Measurements from ENCODE around the gene CERS3. TPM values are rescaled to one million over a fixed set of nuclear protein-coding genes. Genes with fewer than 3 reads are reported as not detected.

CERS3 gene
- total and polyA plus RNA-seq, 2 experiments from 2014 or later = not detected

GRCh38 chr15:100495861-100496260, 32.9 kb downstream of the CERS3 start:
- Histone ChIP-seq H3K4me3 (no peak overlapping the region), H4K20me1 (ENCODE audit: insufficient read depth) (no peaks in the 10 kb centered on the region), H2AFZ (no peak overlapping the region), H3K9me3 (ENCODE audit: low read depth) (no peaks in the 10 kb centered on the region), H3K4me1 (ENCODE audit: insufficient read depth) (no peaks in the 10 kb centered on the region), H3K27ac (no peak overlapping the region), H3K79me2 (ENCODE audit: insufficient read depth) (no peaks in the 10 kb centered on the region), H3F3A (ENCODE audit: insufficient read depth) (no peaks in the 10 kb centered on the region), H3K4me2 (ENCODE audit: unreplicated experiment) (no peak overlapping the region), H3K9me2 (ENCODE audit: insufficient read depth) (no peaks in the 10 kb centered on the region), H3K9ac (no peak overlapping the region), H3K27me3 (replicated peaks; ENCODE audit: insufficient read depth) (no peaks in the 10 kb centered on the region), H3K36me3 (ENCODE audit: low read depth) (no peaks in the 10 kb centered on the region)
- in situ Hi-C loops (cut with MboI) = no loop called here
- DNase-seq = no peak
- 13 to 31% methylated on average over 1 of the region's 1 CpG for WGBS, 2 experiments (ENCODE audit: low coverage in 1 of 2, low lambda C conversion rate in 2 of 2, missing lambda C conversion rate in 2 of 2)
- TF ChIP-seq EZH2phosphoT487 (IDR thresholded peaks at IDR 0.05; ENCODE audit: insufficient read depth, low read depth) (no peak), EZH2 (IDR thresholded peaks at IDR 0.05; ENCODE audit: insufficient read depth, poor library complexity, severe bottlenecking) (no peak)

- Histone ChIP-seq H3K4me1 (ENCODE audit: insufficient read depth) (no peaks in the 10 kb centered on the region), H3K79me2 (ENCODE audit: insufficient read depth) (no peaks in the 10 kb centered on the region), H3K36me3 (ENCODE audit: low read depth) (no peaks in the 10 kb centered on the region), H3K27ac (no peak overlapping the region), H3K9ac (no peak overlapping the region), H3K4me3 (no peak overlapping the region), H3K4me2 (ENCODE audit: unreplicated experiment) (no peak overlapping the region), H3F3A (ENCODE audit: insufficient read depth) (no peaks in the 10 kb centered on the region), H3K9me3 (ENCODE audit: low read depth) (no peaks in the 10 kb centered on the region), H4K20me1 (ENCODE audit: insufficient read depth) (no peaks in the 10 kb centered on the region), H2AFZ (no peak overlapping the region), H3K27me3 (replicated peaks; ENCODE audit: insufficient read depth) (no peaks in the 10 kb centered on the region), H3K9me2 (ENCODE audit: insufficient read depth) (no peaks in the 10 kb centered on the region)
- WGBS, 2 experiments (ENCODE audit: low coverage in 1 of 2, low lambda C conversion rate in 2 of 2, missing lambda C conversion rate in 2 of 2) = 26 to 29% methylated on average over 4 of the region's 4 CpGs
- in situ Hi-C loops (cut with MboI) = no loop called here
- no peak for TF ChIP-seq EZH2phosphoT487 (IDR thresholded peaks at IDR 0.05; ENCODE audit: insufficient read depth, low read depth)
- no peak for TF ChIP-seq EZH2 (IDR thresholded peaks at IDR 0.05; ENCODE audit: insufficient read depth, poor library complexity, severe bottlenecking)
- no peak for DNase-seq
Measured at GRCh38 chr15:100493213-100493612, 35.5 kb downstream of the CERS3 start.

DNA sequence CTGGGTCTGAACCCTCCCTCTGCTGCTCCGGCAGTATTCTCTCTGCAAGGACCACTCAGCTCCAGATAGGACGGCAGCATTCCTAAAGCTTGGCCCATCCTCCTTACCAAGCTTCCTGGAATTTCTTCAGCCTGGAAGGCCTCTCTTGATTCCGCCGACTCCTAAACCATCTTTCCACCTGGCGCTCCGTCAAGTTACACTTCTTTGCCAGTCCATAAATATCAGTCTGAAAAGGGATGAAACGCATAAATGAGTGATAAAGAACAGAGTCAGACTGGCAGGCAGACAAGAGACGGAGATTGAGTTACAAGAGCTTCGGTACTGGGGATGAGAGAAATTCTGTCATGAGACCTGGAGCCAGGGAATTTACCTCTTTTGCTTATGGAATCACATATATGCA, 44.3 kb downstream of the CERS3 start:
- Histone ChIP-seq H3K27ac (no peak overlapping the region), H4K20me1 (ENCODE audit: insufficient read depth) (no peaks in the 10 kb centered on the region), H3K9me3 (ENCODE audit: low read depth) (no peaks in the 10 kb centered on the region), H3F3A (ENCODE audit: insufficient read depth) (no peaks in the 10 kb centered on the region), H3K9me2 (ENCODE audit: insufficient read depth) (no peaks in the 10 kb centered on the region), H3K4me1 (ENCODE audit: insufficient read depth) (no peaks in the 10 kb centered on the region), H3K36me3 (ENCODE audit: low read depth) (no peaks in the 10 kb centered on the region), H2AFZ (no peak overlapping the region), H3K4me3 (no peak overlapping the region), H3K27me3 (replicated peaks; ENCODE audit: insufficient read depth) (no peaks in the 10 kb centered on the region), H3K79me2 (ENCODE audit: insufficient read depth) (no peaks in the 10 kb centered on the region), H3K9ac (no peak overlapping the region), H3K4me2 (ENCODE audit: unreplicated experiment) (no peak overlapping the region)
- no peak for DNase-seq
- in situ Hi-C loops (cut with MboI) = no loop called here
- 32 to 34% methylated on average over 9 of the region's 9 CpGs for WGBS, 2 experiments (ENCODE audit: low coverage in 1 of 2, low lambda C conversion rate in 2 of 2, missing lambda C conversion rate in 2 of 2)
- TF ChIP-seq EZH2 (IDR thresholded peaks at IDR 0.05; ENCODE audit: insufficient read depth, poor library complexity, severe bottlenecking) = no peak
- no peak for TF ChIP-seq EZH2phosphoT487 (IDR thresholded peaks at IDR 0.05; ENCODE audit: insufficient read depth, low read depth)

- no peaks in the 10 kb centered on the region for H3K79me2 ChIP-seq (ENCODE audit: insufficient read depth)
- 54 to 62% methylated on average over 2 of the region's 2 CpGs for WGBS, 2 experiments (ENCODE audit: low coverage in 1 of 2, low lambda C conversion rate in 2 of 2, missing lambda C conversion rate in 2 of 2)
- H3K9me2 ChIP-seq (ENCODE audit: insufficient read depth) = no peaks in the 10 kb centered on the region
- no peak overlapping the region for H3K4me3 ChIP-seq
- DNase-seq = no peak
- no peaks in the 10 kb centered on the region for H3K27me3 ChIP-seq (replicated peaks; ENCODE audit: insufficient read depth)
- no peak overlapping the region for H2AFZ ChIP-seq
- in situ Hi-C loops (cut with MboI) = no loop called here
- no peak overlapping the region for H3K4me2 ChIP-seq (ENCODE audit: unreplicated experiment)
- no peaks in the 10 kb centered on the region for H3K4me1 ChIP-seq (ENCODE audit: insufficient read depth)
- TF ChIP-seq EZH2 (IDR thresholded peaks at IDR 0.05; ENCODE audit: insufficient read depth, poor library complexity, severe bottlenecking) (no peak), EZH2phosphoT487 (IDR thresholded peaks at IDR 0.05; ENCODE audit: insufficient read depth, low read depth) (no peak)
- no peaks in the 10 kb centered on the region for H4K20me1 ChIP-seq (ENCODE audit: insufficient read depth)
- no peak overlapping the region for H3K27ac ChIP-seq
- H3K36me3 ChIP-seq (ENCODE audit: low read depth) = no peaks in the 10 kb centered on the region
- H3F3A ChIP-seq (ENCODE audit: insufficient read depth) = no peaks in the 10 kb centered on the region
- H3K9ac ChIP-seq = no peak overlapping the region
- no peaks in the 10 kb centered on the region for H3K9me3 ChIP-seq (ENCODE audit: low read depth)
Measured at GRCh38 chr15:100483370-100483769, 45.4 kb downstream of the CERS3 start.

DNA sequence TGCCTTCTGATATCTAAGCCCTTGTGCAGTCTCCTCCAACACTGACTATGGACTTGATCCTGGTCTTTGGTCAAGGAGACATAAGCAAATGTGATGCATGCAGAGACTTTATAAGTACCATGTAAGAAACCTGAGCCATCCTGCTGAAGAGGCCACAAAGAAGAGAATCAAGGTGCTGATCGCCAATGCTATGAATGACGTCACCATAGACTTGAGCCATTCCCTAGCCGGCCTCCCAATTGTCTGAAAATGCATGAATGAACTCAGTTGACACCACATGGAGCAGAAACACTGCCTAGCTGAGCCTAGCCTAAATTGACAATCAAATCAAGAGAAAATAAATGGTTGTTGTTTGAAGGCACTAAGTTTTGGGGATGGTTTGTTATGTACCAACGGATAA, 51.9 kb downstream of the CERS3 start:
- WGBS, 2 experiments (ENCODE audit: low coverage in 1 of 2, low lambda C conversion rate in 2 of 2, missing lambda C conversion rate in 2 of 2) = 22 to 24% methylated on average over 4 of the region's 4 CpGs
- in situ Hi-C loops (cut with MboI) = no loop called here
- Histone ChIP-seq H3K9me2 (ENCODE audit: insufficient read depth) (no peaks in the 10 kb centered on the region), H3K4me2 (ENCODE audit: unreplicated experiment) (no peak overlapping the region), H3F3A (ENCODE audit: insufficient read depth) (no peaks in the 10 kb centered on the region), H4K20me1 (ENCODE audit: insufficient read depth) (no peaks in the 10 kb centered on the region), H3K27me3 (replicated peaks; ENCODE audit: insufficient read depth) (no peaks in the 10 kb centered on the region), H3K4me1 (ENCODE audit: insufficient read depth) (no peaks in the 10 kb centered on the region), H3K9ac (no peak overlapping the region), H3K27ac (no peak overlapping the region), H3K79me2 (ENCODE audit: insufficient read depth) (no peaks in the 10 kb centered on the region), H3K4me3 (no peak overlapping the region), H2AFZ (no peak overlapping the region), H3K36me3 (ENCODE audit: low read depth) (no peaks in the 10 kb centered on the region), H3K9me3 (ENCODE audit: low read depth) (no peaks in the 10 kb centered on the region)
- DNase-seq = no peak
- TF ChIP-seq EZH2phosphoT487 (IDR thresholded peaks at IDR 0.05; ENCODE audit: insufficient read depth, low read depth) = no peak
- no peak for TF ChIP-seq EZH2 (IDR thresholded peaks at IDR 0.05; ENCODE audit: insufficient read depth, poor library complexity, severe bottlenecking)
